Stimulated activated CD8-positive, alpha-beta memory T cell treated with anti-CD3 and anti-CD28 coated beads, Interleukin-7, amount 100 ng/mL, for 1 hour (primary cell): ENCODE measurements around the gene LRRC57.

ENCODE experiments used
- DNase-seq, 2 donors: peaks; one replicate each; pipeline ENCODE4 v3.0.0-alpha.2; 2020; ENCODE audit warnings: low read depth in 2 of 2

The LRRC57 gene

GRCh38 chr15:42491539-42492225, 56.9 kb downstream of the LRRC57 start:
- no peak for DNase-seq

- DNase-seq, result peak; percentile 68 to 79
Observed at GRCh38 chr15:42490671-42491538, 57.7 kb downstream of the LRRC57 start, which contains the start of gene ZNF106. Gene ZNF106, minus strand, starts transcription at chr15:42491141. Its CDS starts 18,852 bp downstream, at chr15:42472289.

- no peak for DNase-seq
Observed at GRCh38 chr15:42490291-42490670, 58.3 kb downstream of the LRRC57 start.
